HL-60 (cell line): ENCODE results near the gene ZDHHC24.

Experiments used
- DNase-seq, 2 experiments: peaks; one replicate each; pipeline ENCODE4 v3.0.0-alpha.2; 2010 to 2020; ENCODE audit warnings: low read depth in 1 of 2, low spot score in 1 of 2
- H3K27ac ChIP-seq: fragments of 250-450 bp; sonication (Bioruptor Pico); replicated peaks from 2 replicates; pipeline ENCODE4 v1.5.1; 2020; ENCODE audit warnings: mild to moderate bottlenecking, moderate library complexity
- H3K27me3 ChIP-seq: fragments of 250-450 bp; sonication (Bioruptor Pico); 2 replicates; pipeline ENCODE4 v1.5.1; 2021; ENCODE audit warnings: mild to moderate bottlenecking, moderate library complexity; ENCODE audit not compliant: insufficient read depth, poor library complexity, severe bottlenecking
- H3K4me3 ChIP-seq: replicated peaks from 2 replicates; pipeline ENCODE4 v1.5.1; 2011; ENCODE audit warnings: mild to moderate bottlenecking, control low read depth, low read length; ENCODE audit not compliant: insufficient read depth
- CTCF ChIP-seq: IDR thresholded peaks from one replicate; pipeline ENCODE4 v1.5.1; 2011; ENCODE audit warnings: low read length, control low read depth, inconsistent platforms; ENCODE audit not compliant: insufficient read depth
- GABPA ChIP-seq: IDR thresholded peaks from 2 replicates; pipeline ENCODE4 v1.6.1; 2012; ENCODE audit warnings: low read depth
- POLR2AphosphoS5 ChIP-seq: IDR thresholded peaks from 2 replicates; pipeline ENCODE4 v1.6.1; 2012; ENCODE audit warnings: low read depth
- SPI1 ChIP-seq: IDR thresholded peaks from 2 replicates; pipeline ENCODE4 v1.6.1; 2012; ENCODE audit warnings: low read depth, mild to moderate bottlenecking, borderline replicate concordance
- TF ChIP-seq, protein P1 (sequence below): IDR thresholded peaks from 2 replicates; pipeline ENCODE4 v1.6.1; 2012; ENCODE audit warnings: low read depth; ENCODE audit not compliant: insufficient replicate concordance

ZDHHC24 gene

GRCh38 chr11:66561178-66561974, 15.5 kb upstream of the ZDHHC24 start:
- Histone ChIP-seq H3K27me3 (no peaks in the 10 kb centered on the region), H3K27ac (no peak overlapping the region), H3K4me3 (no peak overlapping the region)
- TF ChIP-seq SPI1: no peak
- TF ChIP-seq POLR2AphosphoS5: no peak
- TF ChIP-seq, protein P1, sequence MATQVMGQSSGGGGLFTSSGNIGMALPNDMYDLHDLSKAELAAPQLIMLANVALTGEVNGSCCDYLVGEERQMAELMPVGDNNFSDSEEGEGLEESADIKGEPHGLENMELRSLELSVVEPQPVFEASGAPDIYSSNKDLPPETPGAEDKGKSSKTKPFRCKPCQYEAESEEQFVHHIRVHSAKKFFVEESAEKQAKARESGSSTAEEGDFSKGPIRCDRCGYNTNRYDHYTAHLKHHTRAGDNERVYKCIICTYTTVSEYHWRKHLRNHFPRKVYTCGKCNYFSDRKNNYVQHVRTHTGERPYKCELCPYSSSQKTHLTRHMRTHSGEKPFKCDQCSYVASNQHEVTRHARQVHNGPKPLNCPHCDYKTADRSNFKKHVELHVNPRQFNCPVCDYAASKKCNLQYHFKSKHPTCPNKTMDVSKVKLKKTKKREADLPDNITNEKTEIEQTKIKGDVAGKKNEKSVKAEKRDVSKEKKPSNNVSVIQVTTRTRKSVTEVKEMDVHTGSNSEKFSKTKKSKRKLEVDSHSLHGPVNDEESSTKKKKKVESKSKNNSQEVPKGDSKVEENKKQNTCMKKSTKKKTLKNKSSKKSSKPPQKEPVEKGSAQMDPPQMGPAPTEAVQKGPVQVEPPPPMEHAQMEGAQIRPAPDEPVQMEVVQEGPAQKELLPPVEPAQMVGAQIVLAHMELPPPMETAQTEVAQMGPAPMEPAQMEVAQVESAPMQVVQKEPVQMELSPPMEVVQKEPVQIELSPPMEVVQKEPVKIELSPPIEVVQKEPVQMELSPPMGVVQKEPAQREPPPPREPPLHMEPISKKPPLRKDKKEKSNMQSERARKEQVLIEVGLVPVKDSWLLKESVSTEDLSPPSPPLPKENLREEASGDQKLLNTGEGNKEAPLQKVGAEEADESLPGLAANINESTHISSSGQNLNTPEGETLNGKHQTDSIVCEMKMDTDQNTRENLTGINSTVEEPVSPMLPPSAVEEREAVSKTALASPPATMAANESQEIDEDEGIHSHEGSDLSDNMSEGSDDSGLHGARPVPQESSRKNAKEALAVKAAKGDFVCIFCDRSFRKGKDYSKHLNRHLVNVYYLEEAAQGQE: no peak
- no peak for TF ChIP-seq CTCF
- TF ChIP-seq GABPA: no peak
- no peak for DNase-seq

DNA sequence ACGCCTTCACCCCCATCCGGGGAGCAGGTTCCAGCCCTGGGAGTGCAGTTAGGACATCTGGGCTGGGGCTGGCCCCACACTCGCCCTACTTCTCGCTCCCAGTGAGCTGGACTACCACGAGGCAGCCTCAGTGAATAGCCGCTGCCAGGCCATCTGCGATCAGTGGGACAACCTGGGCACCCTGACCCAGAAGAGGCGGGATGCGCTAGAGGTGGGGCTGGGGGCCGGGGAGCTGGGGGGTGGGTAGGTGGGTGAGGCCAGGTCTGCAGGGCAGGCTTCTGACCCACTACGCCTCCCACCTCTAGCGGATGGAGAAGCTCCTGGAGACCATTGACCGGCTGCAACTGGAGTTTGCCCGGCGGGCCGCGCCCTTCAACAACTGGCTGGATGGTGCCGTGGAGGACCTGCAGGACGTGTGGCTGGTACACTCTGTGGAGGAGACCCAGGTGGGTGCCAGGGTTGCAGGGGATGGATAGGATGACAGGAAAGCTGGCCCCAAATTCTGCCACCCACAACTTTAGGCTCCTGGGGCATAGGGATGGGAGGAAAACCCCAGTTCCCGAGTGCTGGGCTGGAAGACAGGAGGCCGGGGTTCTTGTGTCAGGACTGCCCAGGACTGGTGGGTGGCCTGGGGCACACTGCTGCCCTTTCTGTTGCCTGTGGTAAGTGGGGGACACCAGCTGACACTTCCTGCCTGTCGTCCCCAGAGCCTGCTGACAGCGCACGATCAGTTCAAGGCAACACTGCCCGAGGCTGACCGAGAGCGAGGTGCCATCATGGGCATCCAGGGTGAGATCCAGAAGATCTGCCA, 14.2 kb upstream of the ZDHHC24 start:
- TF ChIP-seq SPI1: no peak
- no peak for TF ChIP-seq CTCF
- no peak for TF ChIP-seq POLR2AphosphoS5
- no peak for TF ChIP-seq GABPA
- TF ChIP-seq, protein P1: no peak
- Histone ChIP-seq H3K27me3 (no peaks in the 10 kb centered on the region), H3K4me3 (no peak overlapping the region), H3K27ac (no peak overlapping the region)
- DNase-seq: no peak

GRCh38 chr11:66559142-66559865, 13.5 kb upstream of the ZDHHC24 start:
- H3K4me3 ChIP-seq: no peak overlapping the region
- no peak for TF ChIP-seq POLR2AphosphoS5
- TF ChIP-seq, protein P1: no peak
- no peak for TF ChIP-seq GABPA
- no peak for TF ChIP-seq CTCF
- no peak for TF ChIP-seq SPI1
- no peak overlapping the region for H3K27ac ChIP-seq
- no peak for DNase-seq
- H3K27me3 ChIP-seq: no peaks in the 10 kb centered on the region
